ENCODE data around the gene CCDC198.

DNA sequence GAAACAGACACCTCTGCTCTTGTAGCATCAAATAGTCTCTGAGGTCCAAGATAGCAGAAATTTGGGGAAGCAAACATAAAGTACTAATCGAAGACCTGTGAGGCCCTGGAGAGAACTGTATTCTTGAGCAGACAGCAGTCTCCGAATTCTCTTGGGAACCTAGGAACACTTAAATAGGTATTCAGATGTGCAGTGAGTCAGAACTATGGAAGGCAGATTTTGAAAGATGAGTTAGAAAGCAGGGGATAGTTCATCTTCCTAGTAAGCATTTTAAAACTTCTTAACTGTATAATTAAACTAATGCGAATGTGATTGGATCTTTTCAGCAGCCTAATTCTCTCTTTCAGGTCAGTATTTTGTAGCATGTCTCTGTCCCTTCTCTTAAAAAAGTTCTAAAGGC is 72.7 kb downstream of the CCDC198 start:
- TF ChIP-seq, protein P1, sequence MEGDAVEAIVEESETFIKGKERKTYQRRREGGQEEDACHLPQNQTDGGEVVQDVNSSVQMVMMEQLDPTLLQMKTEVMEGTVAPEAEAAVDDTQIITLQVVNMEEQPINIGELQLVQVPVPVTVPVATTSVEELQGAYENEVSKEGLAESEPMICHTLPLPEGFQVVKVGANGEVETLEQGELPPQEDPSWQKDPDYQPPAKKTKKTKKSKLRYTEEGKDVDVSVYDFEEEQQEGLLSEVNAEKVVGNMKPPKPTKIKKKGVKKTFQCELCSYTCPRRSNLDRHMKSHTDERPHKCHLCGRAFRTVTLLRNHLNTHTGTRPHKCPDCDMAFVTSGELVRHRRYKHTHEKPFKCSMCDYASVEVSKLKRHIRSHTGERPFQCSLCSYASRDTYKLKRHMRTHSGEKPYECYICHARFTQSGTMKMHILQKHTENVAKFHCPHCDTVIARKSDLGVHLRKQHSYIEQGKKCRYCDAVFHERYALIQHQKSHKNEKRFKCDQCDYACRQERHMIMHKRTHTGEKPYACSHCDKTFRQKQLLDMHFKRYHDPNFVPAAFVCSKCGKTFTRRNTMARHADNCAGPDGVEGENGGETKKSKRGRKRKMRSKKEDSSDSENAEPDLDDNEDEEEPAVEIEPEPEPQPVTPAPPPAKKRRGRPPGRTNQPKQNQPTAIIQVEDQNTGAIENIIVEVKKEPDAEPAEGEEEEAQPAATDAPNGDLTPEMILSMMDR (IDR thresholded peaks at IDR 0.05), result no peak
- TF ChIP-seq POLR2AphosphoS5 (IDR thresholded peaks at IDR 0.05), result no peak
- TF ChIP-seq EP300 (IDR thresholded peaks at IDR 0.05), result no peak

All from gastroesophageal sphincter (tissue), 3 donors.